OCI-LY1 (cell line): ENCODE measurements around the gene KRCC1.

Experiments
- CTCF ChIP-seq: fragments of 200-600 bp; sonication (generic), shearing (Covaris generic); IDR thresholded peaks from 2 replicates; pipeline ENCODE4 v1.5.1; 2017; ENCODE audit warnings: mild to moderate bottlenecking, antibody characterized with exemption, low read length, moderate library complexity, mixed read lengths
- EZH2 ChIP-seq: fragments of 200-600 bp; sonication (generic), shearing (Covaris generic); IDR thresholded peaks from 2 replicates; pipeline ENCODE4 v1.8.0; 2017; ENCODE audit warnings: borderline replicate concordance, mixed run types, mild to moderate bottlenecking, antibody characterized with exemption, low read length, moderate library complexity, mixed read lengths

GRCh38 chr2:88002359-88002707, 53.2 kb downstream of the KRCC1 start:
- no peak for TF ChIP-seq CTCF
- TF ChIP-seq EZH2 = no peak
